Ishikawa (cell line): ENCODE data around the gene PACS1.

Experiments used
- CREB1 ChIP-seq: IDR thresholded peaks from 2 replicates; pipeline ENCODE4 v1.6.1; 2012; ENCODE audit warnings: low read depth
- EGR1 ChIP-seq: IDR thresholded peaks from 2 replicates; pipeline ENCODE4 v1.6.1; 2012
- EP300 ChIP-seq: IDR thresholded peaks from 2 replicates; pipeline ENCODE4 v1.6.1; 2012; ENCODE audit warnings: borderline replicate concordance
- FOXM1 ChIP-seq: IDR thresholded peaks from 2 replicates; pipeline ENCODE4 v1.6.1; 2012; ENCODE audit warnings: low read depth, borderline replicate concordance
- MAX ChIP-seq: IDR thresholded peaks from 2 replicates; pipeline ENCODE4 v1.6.1; 2012
- RAD21 ChIP-seq: IDR thresholded peaks from 2 replicates; pipeline ENCODE4 v1.6.1; 2012; ENCODE audit warnings: low read depth
- REST ChIP-seq: IDR thresholded peaks from 2 replicates; pipeline ENCODE4 v1.6.1; 2012; ENCODE audit warnings: low read depth, mild to moderate bottlenecking
- TAF1 ChIP-seq: IDR thresholded peaks from 2 replicates; pipeline ENCODE4 v1.6.1; 2012; ENCODE audit warnings: low read depth, mild to moderate bottlenecking
- TCF12 ChIP-seq: IDR thresholded peaks from 2 replicates; pipeline ENCODE4 v1.6.1; 2012; ENCODE audit warnings: low read depth
- TEAD4 ChIP-seq: IDR thresholded peaks from 2 replicates; pipeline ENCODE4 v1.6.1; 2012
- USF1 ChIP-seq: IDR thresholded peaks from 2 replicates; pipeline ENCODE4 v1.6.1; 2012
- YY1 ChIP-seq: IDR thresholded peaks from 2 replicates; pipeline ENCODE4 v1.6.1; 2012; ENCODE audit warnings: low read depth

- no peak for TF ChIP-seq EP300
- no peak for TF ChIP-seq TCF12
- TF ChIP-seq MAX = no peak
- no peak for TF ChIP-seq YY1
- TF ChIP-seq RAD21 = no peak
- TF ChIP-seq FOXM1 = no peak
- TF ChIP-seq CREB1 = no peak
- TF ChIP-seq TEAD4 = no peak
- no peak for TF ChIP-seq EGR1
- no peak for TF ChIP-seq TAF1
- TF ChIP-seq REST = no peak
- no peak for TF ChIP-seq USF1
These were observed 160.9 kb downstream of the PACS1 start for GRCh38 chr11:66230978-66231377.
